ENCODE measurements around the gene FBXL3.
"Not testable (repeated sequence)": the region's sequence is repeated elsewhere in the genome, so short reads cannot be mapped to it uniquely, and the experiment has no call there.

Gene FBXL3

GRCh38 chr13:76992548-76993001, 34.4 kb downstream of the FBXL3 start:
- peak in 7 of 10 donors; percentile 15 to 84 (median 29) for DNase-seq
- intact Hi-C loops (cut with DNase I) = loop anchor here (2.0 kb wide), 1 partner anchor 34 kb away; the partner anchor contains the start of gene FBXL3

- intact Hi-C loops (cut with DNase I) = loop anchor here (2.0 kb wide), 1 partner anchor 35 kb away; the partner anchor contains the start of gene FBXL3
- DNase-seq = peak; percentile 90 to 99 (median 94)
Observed at GRCh38 chr13:76991796-76992547, 35.0 kb downstream of the FBXL3 start, which contains the start of gene CLN5. CLN5 (plus strand) TSS chr13:76992081; CDS start chr13:76992099, 18 bp downstream.

- peak in 4 of 10 donors; percentile 7 to 13 (median 12) for DNase-seq
- intact Hi-C loops (cut with DNase I) = no loop called here
Observed at GRCh38 chr13:76991432-76991795, 35.5 kb downstream of the FBXL3 start.

GRCh38 chr13:76983676-76984075, 43.3 kb downstream of the FBXL3 start:
- intact Hi-C loops (cut with DNase I) = no loop called here

GRCh38 chr13:76982061-76982460, 44.9 kb downstream of the FBXL3 start:
- intact Hi-C loops (cut with DNase I) = no loop called here
- no peak for DNase-seq

More at GRCh38 chr13:76983676-76984075, 43.3 kb downstream of the FBXL3 start:
- DNase-seq = no peak

- peak; percentile 66 to 97 (median 81) for DNase-seq
Observed at GRCh38 chr13:76980075-76980718, 46.8 kb downstream of the FBXL3 start.

GRCh38 chr13:76976929-76977328, 50.0 kb downstream of the FBXL3 start:
- DNase-seq = no peak
- intact Hi-C loops (cut with DNase I) = no loop called here

More at GRCh38 chr13:76980075-76980718, 46.8 kb downstream of the FBXL3 start:
- intact Hi-C loops (cut with DNase I) = no loop called here

- DNase-seq = no peak
- intact Hi-C loops (cut with DNase I) = no loop called here
Observed at GRCh38 chr13:76976490-76976889, 50.5 kb downstream of the FBXL3 start.

- intact Hi-C loops (cut with DNase I) = no loop called here
- no peak for DNase-seq
Observed at GRCh38 chr13:76975863-76976262, 51.1 kb downstream of the FBXL3 start.

GRCh38 chr13:76974618-76974975, 52.4 kb downstream of the FBXL3 start:
- DNase-seq = no peak
- intact Hi-C loops (cut with DNase I) = no loop called here

- DNase-seq = no peak
- intact Hi-C loops (cut with DNase I) = no loop called here
Observed at GRCh38 chr13:76973920-76974617, 52.9 kb downstream of the FBXL3 start.

- DNase-seq = no peak
- intact Hi-C loops (cut with DNase I) = no loop called here
Observed at GRCh38 chr13:76971851-76972829, 54.8 kb downstream of the FBXL3 start.

- no peak for DNase-seq
- intact Hi-C loops (cut with DNase I) = no loop called here
Observed at GRCh38 chr13:76971215-76971614, 55.7 kb downstream of the FBXL3 start.

GRCh38 chr13:76969488-76970365, 57.2 kb downstream of the FBXL3 start:
- no peak for DNase-seq
- intact Hi-C loops (cut with DNase I) = no loop called here

GRCh38 chr13:76968041-76968440, 58.9 kb downstream of the FBXL3 start:
- intact Hi-C loops (cut with DNase I) = no loop called here
- no peak for DNase-seq

- DNase-seq = no peak
- intact Hi-C loops (cut with DNase I) = no loop called here
Observed at GRCh38 chr13:76967031-76967430, 59.9 kb downstream of the FBXL3 start.

GRCh38 chr13:76965759-76966421, 61.1 kb downstream of the FBXL3 start:
- peak in 3 of 10 donors; percentile 19 to 32 (median 19) for DNase-seq
- intact Hi-C loops (cut with DNase I) = no loop called here

GRCh38 chr13:76959734-76960133, 67.2 kb downstream of the FBXL3 start:
- intact Hi-C loops (cut with DNase I); DNase-seq: not testable (repeated sequence)
